Spleen (tissue), 11 donors: ENCODE measurements around the gene SLC25A26. TPM values are rescaled to one million over a fixed set of nuclear protein-coding genes. Genes with fewer than 3 reads are reported as not detected.

Experiments used
- DNase-seq: peaks from one replicate; pipeline ENCODE4 v3.0.0-alpha.2; 2020
- H3K27ac ChIP-seq, 8 donors: fragments of 200-600 bp; sonication (generic) in 7 of 8; 1 replicate in 4 of 8; 2 replicates in 4 of 8; pipeline versions ENCODE4 v1.5.0 to v1.8.0; 2016 to 2021; ENCODE audit warnings: inconsistent platforms in 4 of 8, mild to moderate bottlenecking in 4 of 8, moderate library complexity in 1 of 8
- H3K27me3 ChIP-seq, 7 donors: fragments of 200-600 bp; sonication (generic) in 6 of 7; replicated peaks in 1 of 7; 1 replicate in 4 of 7; 2 replicates in 3 of 7; pipeline versions ENCODE4 v1.5.0 to v1.8.0; 2016 to 2021; ENCODE audit warnings: inconsistent platforms in 3 of 7, mild to moderate bottlenecking in 1 of 7
- H3K36me3 ChIP-seq, 6 donors: fragments of 200-600 bp; sonication (generic) in 5 of 6; 1 replicate in 4 of 6; 2 replicates in 2 of 6; pipeline versions ENCODE4 v1.5.0 to v1.8.0; 2016 to 2021; ENCODE audit warnings: inconsistent platforms in 2 of 6
- H3K4me1 ChIP-seq, 6 donors: fragments of 200-600 bp; sonication (generic) in 5 of 6; 1 replicate in 3 of 6; 2 replicates in 3 of 6; pipeline versions ENCODE4 v1.5.0 to v1.8.0; 2016 to 2021; ENCODE audit warnings: inconsistent platforms in 3 of 6
- H3K4me3 ChIP-seq, 8 donors: fragments of 200-600 bp; sonication (generic) in 7 of 8; 1 replicate in 4 of 8; 2 replicates in 4 of 8; pipeline versions ENCODE4 v1.5.0 to v1.8.0; 2016 to 2021; ENCODE audit warnings: inconsistent platforms in 4 of 8, mild to moderate bottlenecking in 4 of 8, moderate library complexity in 2 of 8
- H3K9me3 ChIP-seq, 8 donors: fragments of 200-600 bp; sonication (generic) in 7 of 8; 1 replicate in 4 of 8; 2 replicates in 4 of 8; pipeline versions ENCODE4 v1.5.0 to v1.8.0; 2016 to 2021; ENCODE audit warnings: inconsistent platforms in 4 of 8
- POLR2A ChIP-seq, 3 donors: fragments of 450-650 bp; IDR thresholded peaks; one replicate each; pipeline ENCODE4 v1.5.1; 2017; ENCODE audit warnings: antibody characterized with exemption in 3 of 3, mild to moderate bottlenecking in 1 of 3
- POLR2AphosphoS5 ChIP-seq, 3 donors: sonication (generic); formaldehyde crosslinking; IDR thresholded peaks; one replicate each; pipeline ENCODE4 v1.5.1; 2017; ENCODE audit warnings: antibody characterized with exemption in 3 of 3
- WGBS, 5 donors: extraction: QIAGEN DNeasy Blood & Tissue Kit in 3 of 5; methylation state at CpG; one replicate each; pipeline versions ENCODE4 v1.1.5 to v1.1.7; 2013 to 2018; 5-methylcytosine and 5-hydroxymethylcytosine counted together
- intact Hi-C: fragments of 100-400 bp; cut with DNase I; formaldehyde crosslinking; loops from one replicate; pipeline ENCODE4 v1.15.0; 2023; ENCODE audit warnings: low total_unique reads
- polyA plus RNA-seq, 3 donors: library from polyadenylated mRNA; stranded (reverse); fragments of 200-250 nt; gene quantifications; one replicate each; pipeline ENCODE4 v1.2.1, GENCODE V29; 2013
- total RNA-seq, 7 donors: library from RNA; depleted of rRNA in 3 of 7; stranded (reverse); fragments of >200 nt in 3 of 7; fragmentation: NEBNext Ultra II Directional in 4 of 7; extraction: Animal tissue kit (Norgen Biotek cat#: 25700) in 4 of 7; gene quantifications; one replicate each; pipeline versions ENCODE4 v1.1.0 to v1.2.1, GENCODE V29; 2016 to 2021
- TF ChIP-seq, protein P1 (sequence below), 11 experiments: fragments of 200-600 bp in 7 of 11; fragments of 450-650 bp in 4 of 11; sonication (generic) in 4 of 11; IDR thresholded peaks in 8 of 11; conservative IDR thresholded peaks in 3 of 11; 1 replicate in 7 of 11; 2 replicates in 4 of 11; pipeline versions ENCODE4 v1.4.0 to v1.8.0; 2016 to 2021; ENCODE audit warnings: antibody characterized with exemption in 11 of 11, inconsistent platforms in 4 of 11, mild to moderate bottlenecking in 1 of 11
- donor health status: healthy with polysubstance abuse.
- donor health status: DM: no; HTN: no; CAD: no; lungs with moderate emphysema.
- donor health status: DM: no; HTN: no; CAD: no.
- donor health status: Bipolar disorder and iron deficiency.
- donor health status: healthy.
- donor health status: DM: no; HTN: no; CAD: no.
- donor health status: DM: yes; HTN: yes; CAD: no.

The SLC25A26 gene
- total and polyA plus RNA-seq, 10 donors: 14.9 to 20.9 (median 16.0) TPM

- TF ChIP-seq, protein P1, sequence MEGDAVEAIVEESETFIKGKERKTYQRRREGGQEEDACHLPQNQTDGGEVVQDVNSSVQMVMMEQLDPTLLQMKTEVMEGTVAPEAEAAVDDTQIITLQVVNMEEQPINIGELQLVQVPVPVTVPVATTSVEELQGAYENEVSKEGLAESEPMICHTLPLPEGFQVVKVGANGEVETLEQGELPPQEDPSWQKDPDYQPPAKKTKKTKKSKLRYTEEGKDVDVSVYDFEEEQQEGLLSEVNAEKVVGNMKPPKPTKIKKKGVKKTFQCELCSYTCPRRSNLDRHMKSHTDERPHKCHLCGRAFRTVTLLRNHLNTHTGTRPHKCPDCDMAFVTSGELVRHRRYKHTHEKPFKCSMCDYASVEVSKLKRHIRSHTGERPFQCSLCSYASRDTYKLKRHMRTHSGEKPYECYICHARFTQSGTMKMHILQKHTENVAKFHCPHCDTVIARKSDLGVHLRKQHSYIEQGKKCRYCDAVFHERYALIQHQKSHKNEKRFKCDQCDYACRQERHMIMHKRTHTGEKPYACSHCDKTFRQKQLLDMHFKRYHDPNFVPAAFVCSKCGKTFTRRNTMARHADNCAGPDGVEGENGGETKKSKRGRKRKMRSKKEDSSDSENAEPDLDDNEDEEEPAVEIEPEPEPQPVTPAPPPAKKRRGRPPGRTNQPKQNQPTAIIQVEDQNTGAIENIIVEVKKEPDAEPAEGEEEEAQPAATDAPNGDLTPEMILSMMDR (IDR thresholded peaks at IDR 0.05 in 8 of 11, conservative IDR thresholded peaks at IDR 0.05 in 3 of 11): no peak
- TF ChIP-seq POLR2A (IDR thresholded peaks at IDR 0.05): no peak
- no peak for TF ChIP-seq POLR2AphosphoS5 (IDR thresholded peaks at IDR 0.05)
- intact Hi-C loops: no loop called here
- H3K27ac ChIP-seq: no peak overlapping the region
Observed at GRCh38 chr3:66403323-66403990, 182.7 kb downstream of the SLC25A26 start.

GRCh38 chr3:66404197-66404596, 183.4 kb downstream of the SLC25A26 start:
- H3K27me3 ChIP-seq: no peaks in the 10 kb centered on the region
- WGBS, 5 donors: 82 to 87% (median 86%) methylated on average over 15 of the region's 15 CpGs
- peaks cover 0 to 6% (median 0%) of the 10 kb centered on the region in 6 donors for H3K4me1 ChIP-seq
- no peak overlapping the region for H3K4me3 ChIP-seq
- H3K9me3 ChIP-seq: no peaks in the 10 kb centered on the region
- H3K27ac ChIP-seq: no peak overlapping the region
- intact Hi-C loops: no loop called here
- TF ChIP-seq POLR2AphosphoS5 (IDR thresholded peaks at IDR 0.05) (no peak), POLR2A (IDR thresholded peaks at IDR 0.05) (no peak)
- TF ChIP-seq, protein P1 (IDR thresholded peaks at IDR 0.05 in 8 of 11, conservative IDR thresholded peaks at IDR 0.05 in 3 of 11): no peak
- peaks cover 0 to 70% (median 20%) of the 10 kb centered on the region in 6 donors for H3K36me3 ChIP-seq
- DNase-seq: peak; percentile 59

More at GRCh38 chr3:66403323-66403990, 182.7 kb downstream of the SLC25A26 start:
- Histone ChIP-seq H3K27me3 (no peaks in the 10 kb centered on the region), H3K4me1 (peaks cover 0 to 6% (median 0%) of the 10 kb centered on the region in 6 donors), H3K9me3 (no peaks in the 10 kb centered on the region), H3K4me3 (no peak overlapping the region), H3K36me3 (peaks cover 0 to 75% (median 20%) of the 10 kb centered on the region in 6 donors)
- WGBS, 5 donors: 88 to 94% (median 89%) methylated on average over 12 to 13 of the region's 13 CpGs
- DNase-seq: no peak

DNA sequence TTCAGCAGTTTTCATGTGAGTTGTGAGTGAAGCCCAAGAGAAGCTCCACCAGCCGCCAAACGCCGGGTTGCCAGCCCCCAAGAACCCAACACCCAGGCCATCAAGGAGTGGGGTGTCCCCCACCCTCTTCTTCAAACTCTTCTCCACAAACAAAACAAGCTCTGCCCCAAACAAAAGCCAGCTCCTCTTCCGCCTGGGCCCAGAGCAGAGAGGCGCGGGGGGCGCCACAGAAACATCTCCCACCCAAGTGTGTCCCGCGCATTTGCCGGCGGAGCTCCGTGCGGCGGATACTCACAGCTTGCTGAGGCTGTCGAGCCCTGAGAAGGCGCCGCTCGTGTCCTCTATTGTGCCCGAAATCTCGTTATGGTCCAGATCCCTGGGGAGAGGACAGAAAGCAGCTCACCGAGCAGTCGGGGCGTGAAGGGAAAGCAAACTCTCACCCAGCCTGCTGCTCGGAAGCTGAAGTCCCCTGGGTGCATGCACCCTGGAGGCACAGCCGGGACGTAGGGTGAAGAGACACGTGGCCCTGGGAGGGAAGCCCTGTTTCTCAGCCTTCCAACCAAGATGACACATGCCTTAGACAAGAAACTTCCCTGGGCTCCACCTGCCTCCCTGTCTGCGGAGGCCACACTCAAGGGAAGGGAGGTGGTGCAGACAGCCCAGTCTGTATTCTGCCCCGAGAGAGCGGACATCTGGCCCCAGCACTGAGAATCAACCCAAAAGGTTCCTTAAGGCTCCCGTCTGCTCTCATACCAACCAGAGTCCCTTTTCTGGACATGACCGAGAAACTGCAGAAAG, 184.3 kb downstream of the SLC25A26 start:
- H3K9me3 ChIP-seq: no peaks in the 10 kb centered on the region
- H3K27me3 ChIP-seq: no peaks in the 10 kb centered on the region
- intact Hi-C loops: loop anchor here (5.0 kb wide), 1 partner anchor 412 kb away; no protein-coding TSS in a partner anchor
- peaks cover 0 to 6% (median 0%) of the 10 kb centered on the region in 6 donors for H3K4me1 ChIP-seq
- peaks cover 0 to 77% (median 24%) of the 10 kb centered on the region in 6 donors for H3K36me3 ChIP-seq
- TF ChIP-seq POLR2A (IDR thresholded peaks at IDR 0.05) (no peak), POLR2AphosphoS5 (IDR thresholded peaks at IDR 0.05) (no peak)
- TF ChIP-seq, protein P1 (IDR thresholded peaks at IDR 0.05 in 8 of 11, conservative IDR thresholded peaks at IDR 0.05 in 3 of 11): no peak
- no peak overlapping the region for H3K4me3 ChIP-seq
- 97 to 98% (median 98%) methylated on average over 30 to 32 of the region's 32 CpGs for WGBS, 5 donors
- peak; percentile 64 for DNase-seq
- H3K27ac ChIP-seq: no peak overlapping the region

- H3K4me1 ChIP-seq: peaks cover 0 to 6% (median 0%) of the 10 kb centered on the region in 6 donors
- intact Hi-C loops: loop anchor here (5.0 kb wide), 1 partner anchor 412 kb away; no protein-coding TSS in a partner anchor
Observed at GRCh38 chr3:66405701-66406091, 184.9 kb downstream of the SLC25A26 start.

More at GRCh38 chr3:66405701-66406091, 184.9 kb downstream of the SLC25A26 start:
- no peak overlapping the region for H3K4me3 ChIP-seq
- H3K27me3 ChIP-seq: no peaks in the 10 kb centered on the region
- 93 to 97% (median 95%) methylated on average over 11 of the region's 11 CpGs for WGBS, 5 donors
- TF ChIP-seq POLR2AphosphoS5 (IDR thresholded peaks at IDR 0.05): no peak
- TF ChIP-seq, protein P1 (IDR thresholded peaks at IDR 0.05 in 8 of 11, conservative IDR thresholded peaks at IDR 0.05 in 3 of 11): no peak
- no peak for TF ChIP-seq POLR2A (IDR thresholded peaks at IDR 0.05)
- H3K9me3 ChIP-seq: no peaks in the 10 kb centered on the region
- H3K36me3 ChIP-seq: peaks cover 0 to 78% (median 25%) of the 10 kb centered on the region in 6 donors
- DNase-seq: peak; percentile 61
- no peak overlapping the region for H3K27ac ChIP-seq
